ENCODE results near the gene GTF3C6.
A peak's percentile ranks its signal among the peaks of the same experiment; 100 is the strongest.

Gene GTF3C6

GRCh38 chr6:110939429-110940200 lies 18.9 kb upstream of the GTF3C6 start:
- TF ChIP-seq CTCF (IDR thresholded peaks at IDR 0.05; ENCODE audit: insufficient read depth, missing control alignments): no peak
- FAIRE-seq (no peak), DNase-seq (ENCODE audit: insufficient read length, low spot score) (no peak)

- TF ChIP-seq CTCF (IDR thresholded peaks at IDR 0.05; ENCODE audit: insufficient read depth, missing control alignments): no peak
- no peak for FAIRE-seq
- DNase-seq (ENCODE audit: insufficient read length, low spot score): no peak
Observed at GRCh38 chr6:110944681-110945151, 13.8 kb upstream of the GTF3C6 start.

- no peak for DNase-seq (ENCODE audit: insufficient read length, low spot score)
- TF ChIP-seq CTCF (IDR thresholded peaks at IDR 0.05; ENCODE audit: insufficient read depth, missing control alignments): no peak
- no peak for FAIRE-seq
Observed at GRCh38 chr6:110946498-110946897, 12.0 kb upstream of the GTF3C6 start.

- DNase-seq (ENCODE audit: insufficient read length, low spot score) (no peak), FAIRE-seq (no peak)
- TF ChIP-seq CTCF (IDR thresholded peaks at IDR 0.05; ENCODE audit: insufficient read depth, missing control alignments): peak; percentile 47
Observed at GRCh38 chr6:110949679-110950285, 8.7 kb upstream of the GTF3C6 start.

- DNase-seq (ENCODE audit: insufficient read length, low spot score): no peak
- no peak for FAIRE-seq
- TF ChIP-seq CTCF (IDR thresholded peaks at IDR 0.05; ENCODE audit: insufficient read depth, missing control alignments): no peak
Observed at GRCh38 chr6:110950440-110950839, 8.1 kb upstream of the GTF3C6 start.

GRCh38 chr6:110951008-110951407 lies 7.5 kb upstream of the GTF3C6 start:
- FAIRE-seq (no peak), DNase-seq (ENCODE audit: insufficient read length, low spot score) (no peak)
- no peak for TF ChIP-seq CTCF (IDR thresholded peaks at IDR 0.05; ENCODE audit: insufficient read depth, missing control alignments)

Data from D721Med (cell line).